ENCODE measurements around the gene SQOR. TPM values are rescaled to one million over a fixed set of nuclear protein-coding genes. Genes with fewer than 3 reads are reported as not detected.

SQOR gene
- polyA plus RNA-seq, 3 donors = 78.9 to 292 (median 232) TPM

- Mint-ChIP-seq H3K27ac (no peak overlapping the region), H3K4me1 (peaks cover 21% of the 10 kb centered on the region), H3K9me3 (peaks cover 0 to 14% (median 3%) of the 10 kb centered on the region in 7 donors), H3K27me3 (ENCODE audit: low read depth in 3 of 3) (peaks cover 34 to 47% (median 38%) of the 10 kb centered on the region in 3 donors), H3K4me3 (peak overlapping the region; percentile 80 to 98), H3K36me3 (peaks cover 2 to 8% of the 10 kb centered on the region in 2 donors)
- H3K9ac ChIP-seq (ENCODE audit: insufficient read depth, low read length, poor library complexity, severe bottlenecking) = peak overlapping the region; percentile 34
- peaks cover 30 to 34% of the 10 kb centered on the region in 2 donors for H3K27me3 ChIP-seq (ENCODE audit: control insufficient read depth in 2 of 2, insufficient read depth in 2 of 2, low read length in 2 of 2)
- no peaks in the 10 kb centered on the region for H3K9me3 ChIP-seq (replicated peaks in 1 of 2; ENCODE audit: control insufficient read depth in 1 of 2, insufficient read depth in 1 of 2, low read length in 2 of 2)
- H4K20me1 ChIP-seq (ENCODE audit: insufficient read depth, low read length) = no peaks in the 10 kb centered on the region
- H3K27ac ChIP-seq (ENCODE audit: low read depth in 1 of 2, low read length in 2 of 2) = no peak overlapping the region
- no peaks in the 10 kb centered on the region for H3K79me2 ChIP-seq (ENCODE audit: insufficient read depth, low read length)
- H3K4me1 ChIP-seq (ENCODE audit: control insufficient read depth in 1 of 2, insufficient read depth in 2 of 2, low read length in 2 of 2) = peaks cover 12 to 17% of the 10 kb centered on the region in 2 donors
- peak in 1 of 3 donors; percentile 1 for DNase-seq
- H3K36me3 ChIP-seq (replicated peaks in 1 of 2; ENCODE audit: control insufficient read depth in 1 of 2, insufficient read depth in 2 of 2, low read length in 2 of 2) = no peaks in the 10 kb centered on the region
- peak overlapping the region; percentile 55 to 90 (median 83) for H3K4me3 ChIP-seq (replicated peaks in 1 of 3; ENCODE audit: low read depth in 2 of 3, low read length in 3 of 3)
- peak overlapping the region; percentile 88 for H3K4me2 ChIP-seq (replicated peaks; ENCODE audit: extremely low read depth, low read length, poor library complexity, severe bottlenecking)
- WGBS (ENCODE audit: insufficient coverage) = 6% methylated on average over 46 of the region's 67 CpGs
- peak overlapping the region; percentile 75 for H2AFZ ChIP-seq (ENCODE audit: insufficient read depth, low read depth, low read length, poor library complexity, severe bottlenecking)
- no peak for TF ChIP-seq CTCF (IDR thresholded peaks at IDR 0.05)
- intact Hi-C loops (cut with micrococcal nuclease) = no loop called here
Measured at GRCh38 chr15:45704329-45705249, 69.8 kb downstream of the SQOR start.

GRCh38 chr15:45705510-45706473 is 71.0 kb downstream of the SQOR start:
- peak overlapping the region; percentile 80 to 98 for H3K4me3 Mint-ChIP-seq
- peak overlapping the region; percentile 88 for H3K4me2 ChIP-seq (replicated peaks; ENCODE audit: extremely low read depth, low read length, poor library complexity, severe bottlenecking)
- TF ChIP-seq CTCF (IDR thresholded peaks at IDR 0.05) = peak; percentile 97
- peaks cover 30 to 34% of the 10 kb centered on the region in 2 donors for H3K27me3 ChIP-seq (ENCODE audit: control insufficient read depth in 2 of 2, insufficient read depth in 2 of 2, low read length in 2 of 2)
- H3K36me3 Mint-ChIP-seq = peaks cover 2 to 7% of the 10 kb centered on the region in 2 donors
- H3K27me3 Mint-ChIP-seq (ENCODE audit: low read depth in 3 of 3) = peaks cover 34 to 43% (median 37%) of the 10 kb centered on the region in 3 donors
- H3K4me1 ChIP-seq (ENCODE audit: control insufficient read depth in 1 of 2, insufficient read depth in 2 of 2, low read length in 2 of 2) = peaks cover 12 to 17% of the 10 kb centered on the region in 2 donors
- H3K27ac Mint-ChIP-seq = no peak overlapping the region
- H3K79me2 ChIP-seq (ENCODE audit: insufficient read depth, low read length) = no peaks in the 10 kb centered on the region
- no peak overlapping the region for H3K27ac ChIP-seq (ENCODE audit: low read depth in 1 of 2, low read length in 2 of 2)
- peak; percentile 66 to 82 (median 75) for DNase-seq
- peaks cover 0 to 14% (median 2%) of the 10 kb centered on the region in 7 donors for H3K9me3 Mint-ChIP-seq
- H3K9me3 ChIP-seq (replicated peaks in 1 of 2; ENCODE audit: control insufficient read depth in 1 of 2, insufficient read depth in 1 of 2, low read length in 2 of 2) = no peaks in the 10 kb centered on the region
- peaks cover 21% of the 10 kb centered on the region for H3K4me1 Mint-ChIP-seq
- peak overlapping the region; percentile 75 for H2AFZ ChIP-seq (ENCODE audit: insufficient read depth, low read depth, low read length, poor library complexity, severe bottlenecking)
- 7% methylated on average over 8 of the region's 15 CpGs for WGBS (ENCODE audit: insufficient coverage)
- intact Hi-C loops (cut with micrococcal nuclease) = no loop called here
- H3K36me3 ChIP-seq (replicated peaks in 1 of 2; ENCODE audit: control insufficient read depth in 1 of 2, insufficient read depth in 2 of 2, low read length in 2 of 2) = no peaks in the 10 kb centered on the region
- no peaks in the 10 kb centered on the region for H4K20me1 ChIP-seq (ENCODE audit: insufficient read depth, low read length)
- peak overlapping the region; percentile 55 to 90 (median 83) for H3K4me3 ChIP-seq (replicated peaks in 1 of 3; ENCODE audit: low read depth in 2 of 3, low read length in 3 of 3)
- H3K9ac ChIP-seq (ENCODE audit: insufficient read depth, low read length, poor library complexity, severe bottlenecking) = peak overlapping the region; percentile 34
